GM18505 (cell line): ENCODE measurements around the gene PLCH2.

Experiments used
- ATAC-seq: cut with Tn5 transposase; IDR thresholded peaks from one replicate; pipeline ENCODE4 v1.9.1; 2021; ENCODE audit not compliant: unreplicated experiment
- POLR2A ChIP-seq: IDR thresholded peaks from 4 replicates; pipeline ENCODE4 v1.6.1; 2011; ENCODE audit warnings: borderline replicate concordance; ENCODE audit not compliant: insufficient read depth, insufficient read length; ENCODE audit errors: extremely low read depth

The PLCH2 gene, protein sequence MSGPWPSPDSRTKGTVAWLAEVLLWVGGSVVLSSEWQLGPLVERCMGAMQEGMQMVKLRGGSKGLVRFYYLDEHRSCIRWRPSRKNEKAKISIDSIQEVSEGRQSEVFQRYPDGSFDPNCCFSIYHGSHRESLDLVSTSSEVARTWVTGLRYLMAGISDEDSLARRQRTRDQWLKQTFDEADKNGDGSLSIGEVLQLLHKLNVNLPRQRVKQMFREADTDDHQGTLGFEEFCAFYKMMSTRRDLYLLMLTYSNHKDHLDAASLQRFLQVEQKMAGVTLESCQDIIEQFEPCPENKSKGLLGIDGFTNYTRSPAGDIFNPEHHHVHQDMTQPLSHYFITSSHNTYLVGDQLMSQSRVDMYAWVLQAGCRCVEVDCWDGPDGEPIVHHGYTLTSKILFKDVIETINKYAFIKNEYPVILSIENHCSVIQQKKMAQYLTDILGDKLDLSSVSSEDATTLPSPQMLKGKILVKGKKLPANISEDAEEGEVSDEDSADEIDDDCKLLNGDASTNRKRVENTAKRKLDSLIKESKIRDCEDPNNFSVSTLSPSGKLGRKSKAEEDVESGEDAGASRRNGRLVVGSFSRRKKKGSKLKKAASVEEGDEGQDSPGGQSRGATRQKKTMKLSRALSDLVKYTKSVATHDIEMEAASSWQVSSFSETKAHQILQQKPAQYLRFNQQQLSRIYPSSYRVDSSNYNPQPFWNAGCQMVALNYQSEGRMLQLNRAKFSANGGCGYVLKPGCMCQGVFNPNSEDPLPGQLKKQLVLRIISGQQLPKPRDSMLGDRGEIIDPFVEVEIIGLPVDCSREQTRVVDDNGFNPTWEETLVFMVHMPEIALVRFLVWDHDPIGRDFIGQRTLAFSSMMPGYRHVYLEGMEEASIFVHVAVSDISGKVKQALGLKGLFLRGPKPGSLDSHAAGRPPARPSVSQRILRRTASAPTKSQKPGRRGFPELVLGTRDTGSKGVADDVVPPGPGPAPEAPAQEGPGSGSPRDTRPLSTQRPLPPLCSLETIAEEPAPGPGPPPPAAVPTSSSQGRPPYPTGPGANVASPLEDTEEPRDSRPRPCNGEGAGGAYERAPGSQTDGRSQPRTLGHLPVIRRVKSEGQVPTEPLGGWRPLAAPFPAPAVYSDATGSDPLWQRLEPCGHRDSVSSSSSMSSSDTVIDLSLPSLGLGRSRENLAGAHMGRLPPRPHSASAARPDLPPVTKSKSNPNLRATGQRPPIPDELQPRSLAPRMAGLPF (N-terminal part only)

DNA sequence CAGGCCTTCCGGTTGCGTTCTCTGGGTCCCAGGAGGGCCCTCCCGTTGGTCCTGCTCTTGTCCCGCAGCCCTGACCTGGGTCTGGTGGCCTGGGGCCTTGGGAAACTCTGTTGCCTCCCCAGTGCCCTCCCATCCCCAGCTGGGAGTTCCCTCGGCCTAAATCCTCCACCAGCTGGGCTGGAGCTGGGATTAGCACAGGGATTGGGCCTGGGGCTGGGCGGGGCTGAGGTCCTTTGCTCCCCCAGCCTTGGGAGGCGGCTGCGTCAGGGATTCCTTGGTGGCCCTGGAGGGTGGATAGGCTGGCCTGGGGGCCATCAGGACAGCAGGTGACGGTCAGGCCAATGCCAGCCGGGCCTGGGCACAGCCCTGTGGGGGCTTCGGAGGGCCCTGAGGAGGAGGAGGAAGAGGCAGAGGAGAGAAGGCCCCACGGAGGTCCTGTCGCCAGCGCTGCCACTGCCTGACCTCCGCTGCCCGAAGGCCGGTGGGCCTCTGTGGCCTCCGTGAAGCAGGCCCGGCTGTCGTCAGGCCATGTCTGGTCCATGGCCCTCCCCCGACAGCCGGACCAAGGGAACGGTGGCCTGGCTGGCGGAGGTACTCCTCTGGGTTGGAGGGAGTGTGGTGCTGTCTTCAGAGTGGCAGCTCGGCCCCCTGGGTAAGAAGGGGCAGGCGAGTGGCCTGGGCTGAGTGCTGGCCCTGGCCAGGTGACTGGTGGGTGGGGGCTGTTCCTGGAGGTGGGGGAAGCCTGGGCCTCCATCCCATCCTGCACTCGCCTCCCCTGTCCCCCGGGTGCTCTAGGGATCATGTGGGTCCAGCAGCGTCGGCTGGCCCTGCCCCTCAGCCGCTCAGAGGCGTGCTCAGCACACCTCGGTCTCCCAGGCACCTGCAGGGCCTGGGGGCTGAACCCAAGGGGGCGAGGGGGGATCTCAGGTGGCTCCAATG lies at the start of gene PLCH2:
Gene PLCH2 (plus strand): TSS at position 229 of the 939 bp plus-strand sequence. CDS start 300 bp downstream, at position 529.
- no peak for TF ChIP-seq POLR2A

DNA sequence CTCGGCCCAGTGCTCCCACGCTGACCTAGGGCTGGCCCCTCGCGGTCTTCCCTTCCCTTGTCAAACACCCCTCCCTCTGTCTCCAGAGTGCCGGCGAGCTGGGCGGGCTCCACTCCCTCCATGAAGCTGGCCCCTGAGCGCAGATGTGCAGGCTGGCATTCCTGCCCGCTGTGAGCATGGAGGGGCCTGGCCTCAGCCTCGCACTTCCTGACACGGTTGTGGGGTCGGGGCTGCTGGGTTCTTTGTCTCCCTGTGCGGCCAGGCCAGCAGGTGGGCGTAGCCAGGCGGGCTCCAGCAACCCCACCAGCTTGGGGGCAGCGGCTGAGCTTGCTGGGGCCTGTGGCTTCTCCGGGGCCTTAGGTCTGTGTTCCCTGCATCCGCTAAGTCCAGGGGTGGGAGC lies 49.5 kb upstream of the PLCH2 start:
- no peak for TF ChIP-seq POLR2A

More for the DNA sequence above, at the start of gene PLCH2:
- ATAC-seq = no peak

DNA sequence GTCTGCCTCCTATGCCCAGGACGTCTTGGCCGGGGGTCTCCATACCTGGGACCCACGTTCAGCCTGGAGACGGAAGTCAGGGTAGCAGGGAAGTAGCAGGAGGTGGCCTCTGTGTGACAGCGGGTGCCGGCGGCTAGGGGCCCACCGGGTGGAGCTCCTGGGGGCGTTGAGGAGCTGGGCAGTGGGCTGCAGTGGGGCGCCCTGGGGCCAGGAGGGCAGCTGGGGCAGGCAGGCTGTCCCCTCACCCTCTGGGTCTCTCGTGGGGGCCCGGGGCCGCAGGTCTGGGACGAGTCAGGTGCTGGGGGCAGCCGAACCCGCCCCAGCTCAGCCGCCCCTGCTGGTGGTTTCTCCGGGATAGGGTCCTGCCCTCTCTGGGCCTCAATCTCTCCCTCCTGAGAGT lies 49.0 kb upstream of the PLCH2 start:
- no peak for TF ChIP-seq POLR2A
- no peak for ATAC-seq

More for the DNA sequence above, 49.5 kb upstream of the PLCH2 start:
- ATAC-seq = no peak

DNA sequence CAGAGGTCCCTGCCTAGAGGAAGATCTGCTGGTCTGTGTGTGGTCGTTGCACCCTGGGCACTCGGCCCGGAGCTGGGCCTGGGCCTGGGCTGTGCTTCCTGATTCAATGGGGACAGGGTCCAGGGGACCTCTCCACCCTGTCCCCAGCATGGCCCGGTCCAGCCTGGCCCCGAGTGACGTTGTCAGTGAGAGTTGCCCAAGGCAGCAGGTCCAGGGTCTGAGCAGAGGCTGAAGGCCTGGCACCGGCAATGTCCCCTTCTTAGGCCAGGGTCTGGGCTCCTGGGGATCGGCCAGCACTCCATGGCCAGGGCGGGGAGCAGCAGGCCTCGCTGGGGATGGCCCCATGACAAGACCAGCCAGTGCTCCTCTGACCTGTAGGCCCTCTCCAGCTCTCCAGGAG lies 48.1 kb upstream of the PLCH2 start:
- TF ChIP-seq POLR2A = no peak
- no peak for ATAC-seq

DNA sequence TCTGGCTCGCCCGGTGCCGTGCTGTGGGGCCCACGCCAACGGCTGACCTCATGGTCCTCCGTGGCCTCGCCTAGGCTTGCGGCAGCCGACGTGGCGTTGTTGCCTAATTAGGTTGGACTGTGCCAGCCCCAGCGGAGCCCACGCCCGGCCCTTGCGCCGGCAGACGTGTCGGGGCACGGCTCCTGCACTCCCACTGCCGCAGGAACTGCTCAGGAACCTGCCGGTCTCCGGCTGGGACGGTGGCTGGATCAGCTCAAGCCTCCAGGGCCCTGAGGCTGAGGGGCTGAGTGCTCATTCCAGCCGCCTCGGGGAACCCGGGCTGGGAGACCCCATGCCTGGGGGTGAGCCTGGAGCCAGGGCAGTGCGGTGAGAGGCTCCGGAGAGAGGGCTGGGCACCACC lies 47.6 kb upstream of the PLCH2 start:
- ATAC-seq = no peak
- TF ChIP-seq POLR2A = no peak

DNA sequence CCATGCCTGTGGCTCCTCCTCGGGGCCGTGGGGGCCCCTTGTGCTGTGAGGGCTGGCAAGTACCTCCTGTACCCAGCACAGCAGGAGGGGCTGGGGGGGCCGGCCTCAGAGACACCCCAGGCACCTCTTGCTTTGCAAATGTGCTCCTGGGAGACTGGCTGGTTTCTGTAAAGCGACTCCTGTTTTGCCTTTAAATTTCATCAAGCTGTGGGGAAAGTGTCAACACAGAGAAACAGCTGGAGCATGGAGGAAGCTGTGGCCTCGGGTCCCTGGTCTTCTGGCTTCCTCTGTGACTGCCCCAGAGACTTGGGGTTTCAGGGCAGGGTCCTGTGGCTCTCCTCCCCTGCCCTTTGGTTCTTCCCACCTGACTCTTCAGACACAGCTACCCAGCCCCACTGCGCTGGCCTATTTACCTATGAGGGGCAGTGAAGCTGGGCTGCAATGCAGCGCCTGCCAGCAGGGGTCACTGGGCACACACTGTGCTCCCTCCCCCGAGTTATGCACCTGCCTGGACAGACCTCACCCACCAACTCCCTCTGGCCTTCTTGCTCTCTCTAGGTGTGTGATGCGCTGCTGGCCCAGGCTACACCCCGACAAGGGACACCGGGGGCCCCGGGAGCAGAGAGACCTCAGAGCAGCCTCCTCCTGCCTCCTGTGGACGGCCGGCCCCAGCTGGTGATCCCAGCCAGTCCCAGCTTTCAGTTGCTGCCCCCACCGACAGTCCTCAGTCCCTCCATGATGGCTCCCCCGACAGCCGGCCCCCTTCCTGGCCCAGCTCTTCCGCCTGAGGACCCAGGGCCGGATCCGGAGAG lies 46.1 kb upstream of the PLCH2 start:
- ATAC-seq = no peak
- no peak for TF ChIP-seq POLR2A

DNA sequence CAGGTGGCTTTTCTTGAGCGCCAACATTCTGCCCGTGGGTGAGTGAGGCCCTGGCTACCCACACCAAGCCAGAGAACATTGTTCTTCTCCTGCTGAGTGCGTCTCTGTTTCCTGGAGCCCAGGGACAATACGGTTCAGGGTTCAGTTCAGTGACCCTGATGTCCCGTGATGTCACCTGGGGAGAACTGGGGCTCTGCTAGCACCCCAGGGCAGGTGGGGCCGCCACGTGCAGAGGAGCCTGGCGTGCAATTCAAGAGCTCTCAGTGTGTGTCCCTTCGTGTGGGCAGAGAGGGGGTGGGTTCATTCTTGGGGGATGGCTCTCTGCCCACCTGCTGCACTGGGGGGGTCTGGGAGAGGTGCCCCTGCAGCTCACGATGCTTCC lies 45.5 kb upstream of the PLCH2 start:
- no peak for ATAC-seq
- no peak for TF ChIP-seq POLR2A

DNA sequence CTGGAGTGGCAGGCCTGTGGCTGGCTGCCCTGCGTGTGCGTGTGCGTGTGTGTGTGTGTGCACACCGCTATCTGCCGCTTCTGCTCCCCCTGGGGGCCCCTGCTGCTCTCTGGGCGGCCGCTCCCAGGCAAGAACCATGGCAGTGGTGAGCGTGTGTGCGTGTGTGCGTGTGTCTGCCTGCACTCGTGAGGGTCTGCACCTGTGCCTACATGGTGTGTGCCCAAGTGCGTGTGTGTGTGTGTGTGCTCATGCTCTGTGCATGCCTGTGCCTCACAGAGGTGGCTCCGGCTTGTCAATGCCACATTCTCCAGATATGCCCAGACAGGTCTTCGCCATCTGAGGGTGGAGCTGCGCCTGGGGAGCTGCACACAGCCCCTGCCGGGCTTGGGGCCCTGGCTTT lies 45.0 kb upstream of the PLCH2 start:
- no peak for TF ChIP-seq POLR2A
- ATAC-seq = no peak

DNA sequence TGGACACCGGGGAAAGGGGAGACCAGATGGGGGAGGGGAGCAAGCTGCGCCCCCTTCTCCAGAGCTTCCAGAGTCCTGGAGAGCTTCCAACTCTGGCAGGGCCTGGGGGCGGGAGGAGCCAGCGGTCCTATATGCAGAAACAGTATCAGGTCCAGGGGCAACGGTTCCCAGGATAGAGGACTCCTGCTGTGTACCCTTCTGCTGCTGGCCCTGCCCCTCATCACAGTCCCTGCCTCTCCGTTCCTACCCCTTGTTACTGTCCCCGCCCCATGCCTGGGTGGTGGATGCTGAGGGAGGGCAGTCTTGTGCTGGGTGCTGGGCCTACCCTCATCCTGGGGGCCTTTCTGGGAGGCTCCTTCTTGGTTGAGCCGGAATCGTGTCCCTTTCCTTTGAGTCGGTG lies 44.6 kb upstream of the PLCH2 start:
- no peak for TF ChIP-seq POLR2A
- no peak for ATAC-seq

DNA sequence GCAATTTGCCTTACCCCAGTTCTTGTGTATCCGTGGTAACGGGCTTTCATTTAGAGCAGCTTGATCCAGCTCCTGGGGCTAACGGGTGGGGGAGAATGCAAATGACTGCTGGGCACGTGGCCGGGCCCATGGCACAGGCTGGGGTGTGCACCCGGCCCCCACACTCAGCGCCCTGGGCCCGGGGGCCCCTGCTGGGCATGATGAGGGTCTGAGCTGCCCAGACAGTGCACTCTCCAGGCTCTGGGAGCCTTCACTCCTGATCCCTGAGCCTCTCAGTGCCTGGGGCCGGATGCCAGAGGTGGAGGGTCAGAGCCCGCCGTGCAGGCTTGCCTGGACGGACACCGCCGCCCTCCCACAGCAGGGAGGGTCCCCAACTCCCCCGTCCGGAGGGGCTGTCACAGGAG lies 43.6 kb upstream of the PLCH2 start:
- no peak for ATAC-seq
- no peak for TF ChIP-seq POLR2A

DNA sequence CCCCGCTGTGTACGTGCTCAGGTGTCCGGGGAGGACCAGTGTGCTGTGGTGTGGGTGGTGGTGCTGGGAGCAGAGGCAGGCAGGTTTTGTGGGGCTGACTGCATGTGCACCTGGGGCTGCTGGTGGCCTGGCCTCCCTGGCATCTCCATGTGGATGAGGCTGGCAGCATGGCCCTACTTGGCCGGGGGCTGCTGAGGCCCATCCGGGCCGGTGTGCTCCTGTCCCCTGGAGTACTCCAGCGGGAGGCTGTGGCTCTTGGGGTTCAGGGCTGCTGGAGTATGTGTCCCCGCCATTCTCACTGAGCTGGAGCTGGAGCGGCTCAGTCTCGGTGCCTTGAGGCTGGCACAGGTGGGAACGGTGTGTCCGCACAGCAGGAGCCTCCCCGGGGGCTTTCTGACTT lies 42.9 kb upstream of the PLCH2 start:
- no peak for ATAC-seq
- no peak for TF ChIP-seq POLR2A
